Measurements from ENCODE around the gene U2AF2. TPM values are rescaled to one million over a fixed set of nuclear protein-coding genes. Genes with fewer than 3 reads are reported as not detected.

Gene U2AF2
- total RNA-seq, 1 experiment from 2014 or later: 323 TPM

- H3K9me3 ChIP-seq (ENCODE audit: insufficient read depth, low read depth): no peaks in the 10 kb centered on the region
- H3K27ac ChIP-seq: peak overlapping the region; percentile 44
- ChIA-PET POLR2A (ENCODE audit: unreplicated experiment) (no interaction called here), CTCF (no interaction called here)
- peak overlapping the region; percentile 66 for H3K4me3 ChIP-seq
- H3K9me2 ChIP-seq (ENCODE audit: insufficient read depth): no peaks in the 10 kb centered on the region
- H3K79me2 ChIP-seq (ENCODE audit: low read depth): peaks cover 50% of the 10 kb centered on the region
- H3K27me3 ChIP-seq (ENCODE audit: insufficient read depth, low read depth): no peaks in the 10 kb centered on the region
- no peak for DNase-seq
- intact Hi-C loops (cut with micrococcal nuclease; ENCODE audit: unreplicated experiment): no loop called here
- peak overlapping the region; percentile 59; the same call in 1 of the 2 replicates for H2AFZ ChIP-seq
- BruUV-seq (replicated peaks): no TSS peak
- H3F3A ChIP-seq (ENCODE audit: insufficient read depth, low read depth): peaks cover 47% of the 10 kb centered on the region; the same call in 1 of the 2 replicates
- H4K20me1 ChIP-seq (ENCODE audit: insufficient read depth): peaks cover 10% of the 10 kb centered on the region
- H3K4me1 ChIP-seq (replicated peaks; ENCODE audit: insufficient read depth): peaks cover 8% of the 10 kb centered on the region
- H3K36me3 ChIP-seq (ENCODE audit: low read depth): peaks cover 6% of the 10 kb centered on the region
- TF ChIP-seq, protein P1, sequence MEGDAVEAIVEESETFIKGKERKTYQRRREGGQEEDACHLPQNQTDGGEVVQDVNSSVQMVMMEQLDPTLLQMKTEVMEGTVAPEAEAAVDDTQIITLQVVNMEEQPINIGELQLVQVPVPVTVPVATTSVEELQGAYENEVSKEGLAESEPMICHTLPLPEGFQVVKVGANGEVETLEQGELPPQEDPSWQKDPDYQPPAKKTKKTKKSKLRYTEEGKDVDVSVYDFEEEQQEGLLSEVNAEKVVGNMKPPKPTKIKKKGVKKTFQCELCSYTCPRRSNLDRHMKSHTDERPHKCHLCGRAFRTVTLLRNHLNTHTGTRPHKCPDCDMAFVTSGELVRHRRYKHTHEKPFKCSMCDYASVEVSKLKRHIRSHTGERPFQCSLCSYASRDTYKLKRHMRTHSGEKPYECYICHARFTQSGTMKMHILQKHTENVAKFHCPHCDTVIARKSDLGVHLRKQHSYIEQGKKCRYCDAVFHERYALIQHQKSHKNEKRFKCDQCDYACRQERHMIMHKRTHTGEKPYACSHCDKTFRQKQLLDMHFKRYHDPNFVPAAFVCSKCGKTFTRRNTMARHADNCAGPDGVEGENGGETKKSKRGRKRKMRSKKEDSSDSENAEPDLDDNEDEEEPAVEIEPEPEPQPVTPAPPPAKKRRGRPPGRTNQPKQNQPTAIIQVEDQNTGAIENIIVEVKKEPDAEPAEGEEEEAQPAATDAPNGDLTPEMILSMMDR (conservative IDR thresholded peaks at IDR 0.05): no peak
- no peak for TF ChIP-seq EZH2 (IDR thresholded peaks at IDR 0.05; ENCODE audit: low read depth)
- peak overlapping the region; percentile 90 for H3K4me2 ChIP-seq
These were observed 10.5 kb upstream of the U2AF2 start for GRCh38 chr19:55644191-55644833.

GRCh38 chr19:55644842-55645511, 9.9 kb upstream of the U2AF2 start:
- intact Hi-C loops (cut with micrococcal nuclease; ENCODE audit: unreplicated experiment): no loop called here
- H3K4me1 ChIP-seq (replicated peaks; ENCODE audit: insufficient read depth): peaks cover 8% of the 10 kb centered on the region

GRCh38 chr19:55645512-55645881, 9.3 kb upstream of the U2AF2 start:
- Histone ChIP-seq H3K4me2 (peak overlapping the region; percentile 90; the same call in 1 of the 2 replicates), H3K4me3 (no peak overlapping the region), H4K20me1 (ENCODE audit: insufficient read depth) (peaks cover 8% of the 10 kb centered on the region; the same call in 1 of the 2 replicates), H3K4me1 (replicated peaks; ENCODE audit: insufficient read depth) (peaks cover 8% of the 10 kb centered on the region), H3K79me2 (ENCODE audit: low read depth) (peaks cover 50% of the 10 kb centered on the region), H3K27me3 (ENCODE audit: insufficient read depth, low read depth) (no peaks in the 10 kb centered on the region), H3K27ac (no peak overlapping the region), H3F3A (ENCODE audit: insufficient read depth, low read depth) (peaks cover 37% of the 10 kb centered on the region; the same call in 1 of the 2 replicates), H3K9me3 (ENCODE audit: insufficient read depth, low read depth) (no peaks in the 10 kb centered on the region), H2AFZ (no peak overlapping the region), H3K9me2 (ENCODE audit: insufficient read depth) (no peaks in the 10 kb centered on the region), H3K36me3 (ENCODE audit: low read depth) (peaks cover 6% of the 10 kb centered on the region)
- intact Hi-C loops (cut with micrococcal nuclease; ENCODE audit: unreplicated experiment): no loop called here
- CTCF ChIA-PET: no interaction called here
- no peak for DNase-seq
- TF ChIP-seq, protein P1 (conservative IDR thresholded peaks at IDR 0.05): no peak
- TF ChIP-seq EZH2 (IDR thresholded peaks at IDR 0.05; ENCODE audit: low read depth): no peak
- POLR2A ChIA-PET (ENCODE audit: unreplicated experiment): interaction anchor here (0.6 kb wide), 1 partner anchor 99 kb away, joined by 4 read pairs; no protein-coding TSS in a partner anchor
- no TSS peak for BruUV-seq (replicated peaks)

More at GRCh38 chr19:55644842-55645511, 9.9 kb upstream of the U2AF2 start:
- no peak for DNase-seq
- Histone ChIP-seq H2AFZ (no peak overlapping the region), H3K79me2 (ENCODE audit: low read depth) (peaks cover 50% of the 10 kb centered on the region), H3F3A (ENCODE audit: insufficient read depth, low read depth) (peaks cover 40% of the 10 kb centered on the region; the same call in 1 of the 2 replicates), H3K27me3 (ENCODE audit: insufficient read depth, low read depth) (no peaks in the 10 kb centered on the region), H4K20me1 (ENCODE audit: insufficient read depth) (peaks cover 8% of the 10 kb centered on the region; the same call in 1 of the 2 replicates), H3K9me2 (ENCODE audit: insufficient read depth) (no peaks in the 10 kb centered on the region), H3K4me2 (peak overlapping the region; percentile 90), H3K4me3 (peak overlapping the region; percentile 66; the same call in 1 of the 2 replicates), H3K36me3 (ENCODE audit: low read depth) (peaks cover 6% of the 10 kb centered on the region), H3K27ac (no peak overlapping the region), H3K9me3 (ENCODE audit: insufficient read depth, low read depth) (no peaks in the 10 kb centered on the region)
- ChIA-PET CTCF (no interaction called here), POLR2A (ENCODE audit: unreplicated experiment) (interaction anchor here (0.6 kb wide), 1 partner anchor 98 kb away, joined by 4 read pairs; no protein-coding TSS in a partner anchor)
- TSS peak; percentile 41 for BruUV-seq (replicated peaks)
- TF ChIP-seq, protein P1 (conservative IDR thresholded peaks at IDR 0.05): no peak
- TF ChIP-seq EZH2 (IDR thresholded peaks at IDR 0.05; ENCODE audit: low read depth): no peak
